ENCODE measurements around the gene CLCN4. TPM values are rescaled to one million over a fixed set of nuclear protein-coding genes. Genes with fewer than 3 reads are reported as not detected.

The CLCN4 gene
- total RNA-seq, 2 donors from 2014 or later, result 0.50 to 15.3 TPM

GRCh38 chrX:10143071-10143983, 13.4 kb upstream of the CLCN4 start:
- no peaks in the 10 kb centered on the region for H3K9me3 ChIP-seq
- H3K4me3 ChIP-seq, result no peak overlapping the region
- WGBS, result 96% methylated on average over 10 of the region's 12 CpGs
- no peaks in the 10 kb centered on the region for H3K36me3 ChIP-seq
- DNase-seq (ENCODE audit: low spot score), result no peak
- TF ChIP-seq POLR2AphosphoS5 (IDR thresholded peaks at IDR 0.05) (no peak), POLR2A (IDR thresholded peaks at IDR 0.05) (no peak)
- TF ChIP-seq, protein P1, sequence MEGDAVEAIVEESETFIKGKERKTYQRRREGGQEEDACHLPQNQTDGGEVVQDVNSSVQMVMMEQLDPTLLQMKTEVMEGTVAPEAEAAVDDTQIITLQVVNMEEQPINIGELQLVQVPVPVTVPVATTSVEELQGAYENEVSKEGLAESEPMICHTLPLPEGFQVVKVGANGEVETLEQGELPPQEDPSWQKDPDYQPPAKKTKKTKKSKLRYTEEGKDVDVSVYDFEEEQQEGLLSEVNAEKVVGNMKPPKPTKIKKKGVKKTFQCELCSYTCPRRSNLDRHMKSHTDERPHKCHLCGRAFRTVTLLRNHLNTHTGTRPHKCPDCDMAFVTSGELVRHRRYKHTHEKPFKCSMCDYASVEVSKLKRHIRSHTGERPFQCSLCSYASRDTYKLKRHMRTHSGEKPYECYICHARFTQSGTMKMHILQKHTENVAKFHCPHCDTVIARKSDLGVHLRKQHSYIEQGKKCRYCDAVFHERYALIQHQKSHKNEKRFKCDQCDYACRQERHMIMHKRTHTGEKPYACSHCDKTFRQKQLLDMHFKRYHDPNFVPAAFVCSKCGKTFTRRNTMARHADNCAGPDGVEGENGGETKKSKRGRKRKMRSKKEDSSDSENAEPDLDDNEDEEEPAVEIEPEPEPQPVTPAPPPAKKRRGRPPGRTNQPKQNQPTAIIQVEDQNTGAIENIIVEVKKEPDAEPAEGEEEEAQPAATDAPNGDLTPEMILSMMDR (IDR thresholded peaks at IDR 0.05), result no peak
- no peaks in the 10 kb centered on the region for H3K27me3 ChIP-seq (replicated peaks; ENCODE audit: insufficient read depth)
- no peaks in the 10 kb centered on the region for H3K4me1 ChIP-seq (replicated peaks)
- intact Hi-C loops (cut with DNase I), result no loop called here
- no peak overlapping the region for H3K27ac ChIP-seq

DNA sequence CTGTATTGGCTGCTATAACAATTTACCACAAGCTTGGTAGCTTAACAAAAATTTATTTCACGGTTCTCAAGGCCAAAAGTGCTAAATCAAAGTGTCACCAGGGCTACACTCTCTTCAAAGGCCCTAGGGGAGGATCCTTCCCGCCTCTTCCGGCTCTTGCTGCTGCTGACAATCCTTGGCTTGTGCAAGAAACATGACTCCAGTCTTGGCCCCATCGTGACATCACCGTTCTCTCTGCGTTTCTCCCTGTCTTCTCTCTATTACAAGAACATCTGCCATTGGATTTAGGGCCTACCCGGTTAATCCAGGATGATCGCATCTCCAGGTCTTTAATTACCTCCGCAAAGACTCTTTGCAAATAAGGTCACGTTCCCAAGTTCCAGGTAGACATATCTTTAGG, 10.4 kb upstream of the CLCN4 start:
- Histone ChIP-seq H3K4me1 (replicated peaks) (no peaks in the 10 kb centered on the region), H3K4me3 (no peak overlapping the region), H3K36me3 (no peaks in the 10 kb centered on the region), H3K27me3 (replicated peaks; ENCODE audit: insufficient read depth) (no peaks in the 10 kb centered on the region), H3K27ac (no peak overlapping the region), H3K9me3 (no peaks in the 10 kb centered on the region)
- TF ChIP-seq POLR2AphosphoS5 (IDR thresholded peaks at IDR 0.05) (no peak), POLR2A (IDR thresholded peaks at IDR 0.05) (no peak)
- TF ChIP-seq, protein P1 (IDR thresholded peaks at IDR 0.05), result no peak
- intact Hi-C loops (cut with DNase I), result no loop called here
- WGBS, result 62% methylated on average over 10 of the region's 10 CpGs
- no peak for DNase-seq (ENCODE audit: low spot score)

DNA sequence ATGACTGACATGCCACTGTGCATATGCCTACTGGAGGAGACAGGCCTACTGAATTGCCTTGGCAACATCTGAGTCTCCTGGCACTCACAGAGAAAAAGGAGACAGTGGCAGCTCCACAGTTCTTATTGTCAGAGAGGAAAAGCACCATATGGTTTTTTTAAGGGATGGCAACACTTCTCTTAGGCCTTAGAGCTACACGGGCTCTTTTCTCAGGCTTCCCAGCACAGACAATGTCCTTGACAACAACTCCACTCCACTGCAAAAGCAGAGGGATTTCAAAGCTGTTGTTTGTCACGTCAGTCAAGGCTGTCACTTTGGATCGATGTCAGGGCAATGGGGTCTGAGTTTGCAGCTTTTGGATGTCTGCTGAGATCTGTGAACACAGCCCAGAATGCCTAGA, 4.7 kb upstream of the CLCN4 start:
- Histone ChIP-seq H3K4me1 (replicated peaks) (no peaks in the 10 kb centered on the region), H3K27me3 (replicated peaks; ENCODE audit: insufficient read depth) (no peaks in the 10 kb centered on the region), H3K36me3 (no peaks in the 10 kb centered on the region), H3K9me3 (no peaks in the 10 kb centered on the region), H3K4me3 (no peak overlapping the region), H3K27ac (no peak overlapping the region)
- TF ChIP-seq POLR2A (IDR thresholded peaks at IDR 0.05) (no peak), POLR2AphosphoS5 (IDR thresholded peaks at IDR 0.05) (no peak)
- TF ChIP-seq, protein P1 (IDR thresholded peaks at IDR 0.05), result no peak
- DNase-seq (ENCODE audit: low spot score), result no peak
- intact Hi-C loops (cut with DNase I), result no loop called here
- 74% methylated on average over 3 of the region's 3 CpGs for WGBS

DNA sequence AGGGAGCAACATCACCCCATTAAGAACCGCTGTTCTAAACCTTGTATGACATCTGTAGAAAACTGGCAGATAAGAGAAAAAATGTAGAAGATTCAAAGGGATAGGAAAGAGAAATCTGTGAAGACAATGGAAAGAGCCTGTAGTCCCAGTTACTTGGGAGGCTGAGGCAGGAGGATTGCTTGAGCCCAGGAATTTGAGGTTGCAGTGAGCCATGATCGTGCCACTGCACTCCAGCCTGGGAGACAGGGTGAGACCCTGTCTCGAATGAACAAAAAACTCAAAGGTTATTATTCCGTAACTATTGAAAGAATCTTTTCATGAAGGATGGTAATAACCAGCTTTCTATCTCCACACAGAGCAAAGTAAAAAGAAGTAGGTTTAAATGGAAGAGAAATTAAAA, 1.6 kb upstream of the CLCN4 start:
- Histone ChIP-seq H3K4me3 (no peak overlapping the region), H3K36me3 (no peaks in the 10 kb centered on the region), H3K27me3 (replicated peaks; ENCODE audit: insufficient read depth) (no peaks in the 10 kb centered on the region), H3K9me3 (no peaks in the 10 kb centered on the region), H3K4me1 (replicated peaks) (no peaks in the 10 kb centered on the region), H3K27ac (no peak overlapping the region)
- intact Hi-C loops (cut with DNase I), result no loop called here
- DNase-seq (ENCODE audit: low spot score), result no peak
- TF ChIP-seq POLR2AphosphoS5 (IDR thresholded peaks at IDR 0.05) (no peak), POLR2A (IDR thresholded peaks at IDR 0.05) (no peak)
- TF ChIP-seq, protein P1 (IDR thresholded peaks at IDR 0.05), result no peak
- 90% methylated on average over 4 of the region's 4 CpGs for WGBS

DNA sequence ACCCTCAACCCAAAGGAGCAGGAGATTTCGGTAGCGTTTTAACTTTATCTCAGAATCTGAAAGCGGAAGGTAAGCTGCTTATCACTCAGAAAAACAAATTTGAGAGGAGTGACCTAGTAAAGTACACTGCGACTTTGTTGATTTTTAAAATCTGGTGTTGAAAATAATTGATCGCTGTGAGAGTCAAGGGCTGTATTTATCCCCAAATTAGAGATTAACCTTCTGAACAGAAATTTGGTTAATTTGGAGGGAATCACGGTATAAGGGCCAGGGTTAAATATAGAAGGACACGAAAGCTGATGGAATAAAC, 212 bp downstream of the CLCN4 start:
- Histone ChIP-seq H3K36me3 (no peaks in the 10 kb centered on the region), H3K4me3 (peak overlapping the region in 1 of 2 donors; percentile 11), H3K9me3 (no peaks in the 10 kb centered on the region), H3K27ac (peak overlapping the region in 1 of 2 donors; percentile 19), H3K27me3 (replicated peaks; ENCODE audit: insufficient read depth) (no peaks in the 10 kb centered on the region), H3K4me1 (replicated peaks) (no peaks in the 10 kb centered on the region)
- TF ChIP-seq POLR2AphosphoS5 (IDR thresholded peaks at IDR 0.05), result no peak
- intact Hi-C loops (cut with DNase I), result no loop called here
- WGBS, result 26% methylated on average over 7 of the region's 7 CpGs
- DNase-seq (ENCODE audit: low spot score), result no peak
